Fibroblast of villous mesenchyme (primary cell): Measurements from ENCODE around the gene SIPA1L2. TPM values are rescaled to one million over a fixed set of nuclear protein-coding genes. Genes with fewer than 3 reads are reported as not detected.

ENCODE experiments used
- DNase-seq: peaks from one replicate; pipeline ENCODE4 v3.0.0-alpha.2; 2010; ENCODE audit warnings: low read depth
- H3K4me3 ChIP-seq: 2 replicates; pipeline ENCODE4 v1.5.1; 2011; ENCODE audit warnings: low read depth, mild to moderate bottlenecking, low read length
- total RNA-seq: library from RNA; depleted of rRNA; stranded (reverse); fragments of >200 nt; gene quantifications from 2 replicates; pipeline ENCODE4 v1.2.3, GENCODE V29; 2012
- TF ChIP-seq, protein P1 (sequence below): IDR thresholded peaks from 2 replicates; pipeline ENCODE4 v1.5.1; 2012; ENCODE audit warnings: low read depth, mild to moderate bottlenecking, low read length; ENCODE audit not compliant: insufficient read depth

SIPA1L2 gene
- total RNA-seq, 1 donor = 5.6 TPM

DNA sequence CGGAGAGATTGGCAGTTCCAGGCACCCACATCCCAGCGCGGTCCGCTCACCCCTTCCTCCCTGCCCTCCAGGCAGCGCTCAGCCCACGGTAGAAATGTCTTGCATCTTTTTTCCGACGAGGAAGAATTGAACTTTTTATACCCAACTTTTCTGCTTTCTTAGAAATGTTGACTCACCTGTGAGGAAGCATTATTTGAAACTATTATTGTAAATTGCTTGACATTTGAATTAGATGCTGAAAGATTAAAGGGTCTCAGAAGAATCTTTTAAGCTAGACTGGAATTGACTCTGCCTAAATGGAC is 912 bp upstream of the SIPA1L2 start:
- H3K4me3 ChIP-seq = peak overlapping the region; percentile 71
- no peak for DNase-seq
- TF ChIP-seq, protein P1, sequence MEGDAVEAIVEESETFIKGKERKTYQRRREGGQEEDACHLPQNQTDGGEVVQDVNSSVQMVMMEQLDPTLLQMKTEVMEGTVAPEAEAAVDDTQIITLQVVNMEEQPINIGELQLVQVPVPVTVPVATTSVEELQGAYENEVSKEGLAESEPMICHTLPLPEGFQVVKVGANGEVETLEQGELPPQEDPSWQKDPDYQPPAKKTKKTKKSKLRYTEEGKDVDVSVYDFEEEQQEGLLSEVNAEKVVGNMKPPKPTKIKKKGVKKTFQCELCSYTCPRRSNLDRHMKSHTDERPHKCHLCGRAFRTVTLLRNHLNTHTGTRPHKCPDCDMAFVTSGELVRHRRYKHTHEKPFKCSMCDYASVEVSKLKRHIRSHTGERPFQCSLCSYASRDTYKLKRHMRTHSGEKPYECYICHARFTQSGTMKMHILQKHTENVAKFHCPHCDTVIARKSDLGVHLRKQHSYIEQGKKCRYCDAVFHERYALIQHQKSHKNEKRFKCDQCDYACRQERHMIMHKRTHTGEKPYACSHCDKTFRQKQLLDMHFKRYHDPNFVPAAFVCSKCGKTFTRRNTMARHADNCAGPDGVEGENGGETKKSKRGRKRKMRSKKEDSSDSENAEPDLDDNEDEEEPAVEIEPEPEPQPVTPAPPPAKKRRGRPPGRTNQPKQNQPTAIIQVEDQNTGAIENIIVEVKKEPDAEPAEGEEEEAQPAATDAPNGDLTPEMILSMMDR = no peak

DNA sequence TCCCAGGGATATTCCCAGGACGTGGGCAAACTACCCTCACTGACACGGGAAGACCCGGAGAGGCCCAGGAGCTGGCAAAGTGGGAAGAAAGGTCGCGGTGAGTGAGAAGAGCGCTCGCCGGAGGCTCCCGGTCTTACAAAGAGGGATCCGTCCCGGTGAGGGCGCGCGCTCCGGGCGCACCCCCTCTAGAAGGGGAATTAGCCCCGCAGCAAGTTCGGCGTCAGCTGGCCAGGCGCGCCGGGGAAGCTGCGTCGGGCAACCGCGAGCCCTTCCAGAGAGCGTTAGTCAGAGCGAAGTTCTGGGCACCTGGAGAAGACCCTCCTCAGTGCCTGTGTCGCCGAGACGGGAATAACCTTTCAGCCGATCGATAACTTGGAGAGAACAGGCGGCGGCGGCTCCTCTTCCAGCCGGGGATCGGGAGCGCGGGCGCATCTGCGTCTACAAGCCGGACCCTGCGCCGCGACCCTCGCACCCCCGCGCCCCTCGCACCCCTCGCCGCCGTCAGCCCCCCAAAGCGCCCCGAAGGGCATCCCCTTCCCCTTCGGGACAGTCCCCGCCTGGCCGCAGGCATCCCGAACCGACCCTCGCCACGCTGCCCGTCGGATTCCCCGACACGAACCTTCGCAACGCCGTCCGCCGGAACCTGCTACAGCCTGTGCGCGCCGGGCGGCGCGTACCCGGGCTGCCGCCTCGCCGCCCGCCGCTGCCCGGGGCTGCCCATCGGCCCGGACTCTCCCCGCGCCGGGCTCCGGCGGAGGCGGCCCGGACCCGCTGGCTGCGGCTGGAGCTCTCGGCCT is 485 bp downstream of the SIPA1L2 start:
- TF ChIP-seq, protein P1 = no peak
- DNase-seq = peak; percentile 37
- H3K4me3 ChIP-seq = peak overlapping the region; percentile 70

- peak; percentile 44 for DNase-seq
- peak overlapping the region; percentile 70 for H3K4me3 ChIP-seq
- TF ChIP-seq, protein P1 = peak; percentile 30
Observed at GRCh38 chr1:232628335-232629249, 1.3 kb downstream of the SIPA1L2 start.

- TF ChIP-seq, protein P1 = peak; percentile 48
- peak overlapping the region; percentile 70 for H3K4me3 ChIP-seq
- peak; percentile 27 for DNase-seq
Observed at GRCh38 chr1:232627645-232628334, 2.1 kb downstream of the SIPA1L2 start.

DNA sequence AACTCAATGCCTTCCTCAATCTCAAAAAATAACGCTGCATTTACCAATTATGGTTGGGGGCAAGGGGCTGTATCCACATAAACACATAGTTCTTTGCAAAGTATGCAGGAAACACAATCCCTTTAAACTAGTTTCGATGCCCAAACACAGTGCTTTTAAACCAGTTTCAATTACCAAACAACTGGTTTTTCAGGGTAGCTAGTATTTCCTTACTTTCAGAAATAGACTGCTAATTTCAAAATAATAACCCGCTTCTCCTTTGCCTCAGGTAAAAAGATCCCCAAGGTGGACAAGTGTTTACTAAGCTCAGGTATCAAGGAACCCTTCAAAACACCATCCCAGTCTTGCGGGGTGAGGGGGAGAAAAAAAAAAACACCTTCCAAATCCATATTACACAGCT is 2.8 kb downstream of the SIPA1L2 start:
- peak overlapping the region; percentile 70 for H3K4me3 ChIP-seq
- TF ChIP-seq, protein P1 = no peak

DNA sequence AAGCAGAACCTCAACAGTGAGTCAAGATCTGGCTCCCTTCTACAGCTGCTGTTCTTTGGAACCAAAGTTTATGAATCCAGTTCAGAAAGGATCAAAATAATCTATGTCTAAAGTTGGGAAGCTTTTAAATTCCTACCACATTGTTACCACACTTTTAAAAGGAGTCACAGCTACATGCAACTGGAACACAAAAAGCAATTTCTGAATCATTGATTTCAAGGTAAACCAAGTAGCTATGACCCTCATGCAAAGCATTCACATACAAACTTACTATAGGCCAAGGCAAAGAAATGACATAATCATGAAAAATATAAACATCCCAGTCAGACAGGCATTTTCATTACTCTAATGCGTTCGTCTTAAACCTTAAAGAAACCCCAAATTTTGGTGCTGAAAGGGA is 3.5 kb downstream of the SIPA1L2 start:
- H3K4me3 ChIP-seq = no peak overlapping the region
- TF ChIP-seq, protein P1 = no peak
- DNase-seq = no peak

More for the DNA sequence above, 2.8 kb downstream of the SIPA1L2 start:
- DNase-seq = no peak
